Measurements from ENCODE around the gene FAM83C.

The FAM83C gene

GRCh38 chr20:35307666-35308653, 15.7 kb upstream of the FAM83C start:
- Mint-ChIP-seq H3K27me3 (no peaks in the 10 kb centered on the region), H3K4me1 (peaks cover 71% of the 10 kb centered on the region), H3K27ac (no peak overlapping the region), H3K9me3 (no peaks in the 10 kb centered on the region), H3K36me3 (ENCODE audit: low read depth) (peaks cover 14% of the 10 kb centered on the region), H3K4me3 (no peak overlapping the region)
- ATAC-seq = no peak
- DNase-seq = no peak

GRCh38 chr20:35306931-35307517, 14.8 kb upstream of the FAM83C start:
- H3K4me1 Mint-ChIP-seq = peaks cover 70% of the 10 kb centered on the region
- no peak for DNase-seq
- ATAC-seq = no peak
- peak overlapping the region; percentile 93 for H3K27ac Mint-ChIP-seq
- peaks cover 8% of the 10 kb centered on the region for H3K36me3 Mint-ChIP-seq (ENCODE audit: low read depth)
- H3K9me3 Mint-ChIP-seq = no peaks in the 10 kb centered on the region
- H3K4me3 Mint-ChIP-seq = no peak overlapping the region
- H3K27me3 Mint-ChIP-seq = no peaks in the 10 kb centered on the region

GRCh38 chr20:35305682-35306556, 13.7 kb upstream of the FAM83C start:
- H3K27me3 Mint-ChIP-seq = no peaks in the 10 kb centered on the region
- no peaks in the 10 kb centered on the region for H3K9me3 Mint-ChIP-seq
- H3K4me3 Mint-ChIP-seq = peak overlapping the region; percentile 68
- H3K4me1 Mint-ChIP-seq = peaks cover 60% of the 10 kb centered on the region
- peak; percentile 99 for ATAC-seq
- peaks cover 8% of the 10 kb centered on the region for H3K36me3 Mint-ChIP-seq (ENCODE audit: low read depth)
- DNase-seq = peak; percentile 80
- H3K27ac Mint-ChIP-seq = peak overlapping the region; percentile 93

GRCh38 chr20:35304956-35305355, 12.7 kb upstream of the FAM83C start:
- peak overlapping the region; percentile 64 for H3K4me3 Mint-ChIP-seq
- peak overlapping the region; percentile 93 for H3K27ac Mint-ChIP-seq
- peaks cover 6% of the 10 kb centered on the region for H3K36me3 Mint-ChIP-seq (ENCODE audit: low read depth)
- ATAC-seq (no peak), DNase-seq (no peak)
- peaks cover 57% of the 10 kb centered on the region for H3K4me1 Mint-ChIP-seq
- H3K9me3 Mint-ChIP-seq = no peaks in the 10 kb centered on the region
- H3K27me3 Mint-ChIP-seq = no peaks in the 10 kb centered on the region

GRCh38 chr20:35303735-35304491, 11.7 kb upstream of the FAM83C start:
- peaks cover 57% of the 10 kb centered on the region for H3K4me1 Mint-ChIP-seq

GRCh38 chr20:35303382-35303734, 11.1 kb upstream of the FAM83C start:
- Mint-ChIP-seq H3K9me3 (no peaks in the 10 kb centered on the region), H3K27ac (no peak overlapping the region), H3K4me3 (no peak overlapping the region), H3K36me3 (ENCODE audit: low read depth) (peaks cover 4% of the 10 kb centered on the region), H3K4me1 (peaks cover 57% of the 10 kb centered on the region), H3K27me3 (no peaks in the 10 kb centered on the region)
- DNase-seq (no peak), ATAC-seq (peak; percentile 1)

More at GRCh38 chr20:35303735-35304491, 11.7 kb upstream of the FAM83C start:
- peak; percentile 56 for ATAC-seq
- H3K36me3 Mint-ChIP-seq (ENCODE audit: low read depth) = peaks cover 4% of the 10 kb centered on the region
- H3K9me3 Mint-ChIP-seq = no peaks in the 10 kb centered on the region
- H3K4me3 Mint-ChIP-seq = peak overlapping the region; percentile 32
- H3K27ac Mint-ChIP-seq = peak overlapping the region; percentile 62
- H3K27me3 Mint-ChIP-seq = no peaks in the 10 kb centered on the region
- DNase-seq = peak; percentile 85

GRCh38 chr20:35302421-35303335, 10.5 kb upstream of the FAM83C start:
- H3K9me3 Mint-ChIP-seq = no peaks in the 10 kb centered on the region

GRCh38 chr20:35301426-35301825, 9.2 kb upstream of the FAM83C start:
- H3K4me3 Mint-ChIP-seq = no peak overlapping the region
- no peaks in the 10 kb centered on the region for H3K9me3 Mint-ChIP-seq
- H3K27ac Mint-ChIP-seq = no peak overlapping the region
- H3K4me1 Mint-ChIP-seq = peaks cover 42% of the 10 kb centered on the region
- H3K27me3 Mint-ChIP-seq = no peaks in the 10 kb centered on the region
- DNase-seq (no peak), ATAC-seq (no peak)
- peaks cover 4% of the 10 kb centered on the region for H3K36me3 Mint-ChIP-seq (ENCODE audit: low read depth)

More at GRCh38 chr20:35302421-35303335, 10.5 kb upstream of the FAM83C start:
- no peak overlapping the region for H3K27ac Mint-ChIP-seq
- no peak overlapping the region for H3K4me3 Mint-ChIP-seq
- DNase-seq (no peak), ATAC-seq (no peak)
- peaks cover 54% of the 10 kb centered on the region for H3K4me1 Mint-ChIP-seq
- no peaks in the 10 kb centered on the region for H3K27me3 Mint-ChIP-seq
- H3K36me3 Mint-ChIP-seq (ENCODE audit: low read depth) = peaks cover 4% of the 10 kb centered on the region

GRCh38 chr20:35300469-35301262, 8.4 kb upstream of the FAM83C start:
- Mint-ChIP-seq H3K27ac (peak overlapping the region; percentile 6), H3K4me1 (peaks cover 35% of the 10 kb centered on the region), H3K4me3 (no peak overlapping the region), H3K27me3 (no peaks in the 10 kb centered on the region), H3K9me3 (no peaks in the 10 kb centered on the region), H3K36me3 (ENCODE audit: low read depth) (no peaks in the 10 kb centered on the region)
- no peak for ATAC-seq
- DNase-seq = no peak

- Mint-ChIP-seq H3K27me3 (no peaks in the 10 kb centered on the region), H3K9me3 (no peaks in the 10 kb centered on the region), H3K4me1 (peaks cover 26% of the 10 kb centered on the region), H3K36me3 (ENCODE audit: low read depth) (no peaks in the 10 kb centered on the region), H3K4me3 (no peak overlapping the region), H3K27ac (peak overlapping the region; percentile 6)
- no peak for DNase-seq
- ATAC-seq = no peak
These were observed 7.6 kb upstream of the FAM83C start for GRCh38 chr20:35299780-35300179.

GRCh38 chr20:35298264-35298663, 6.0 kb upstream of the FAM83C start:
- no peaks in the 10 kb centered on the region for H3K9me3 Mint-ChIP-seq
- peaks cover 11% of the 10 kb centered on the region for H3K4me1 Mint-ChIP-seq
- H3K27ac Mint-ChIP-seq = no peak overlapping the region
- H3K27me3 Mint-ChIP-seq = no peaks in the 10 kb centered on the region
- no peak for DNase-seq
- no peaks in the 10 kb centered on the region for H3K36me3 Mint-ChIP-seq (ENCODE audit: low read depth)
- no peak for ATAC-seq
- H3K4me3 Mint-ChIP-seq = no peak overlapping the region

- Mint-ChIP-seq H3K4me3 (no peak overlapping the region), H3K4me1 (peaks cover 5% of the 10 kb centered on the region), H3K27me3 (peaks cover 1% of the 10 kb centered on the region), H3K36me3 (ENCODE audit: low read depth) (no peaks in the 10 kb centered on the region), H3K27ac (no peak overlapping the region), H3K9me3 (no peaks in the 10 kb centered on the region)
- DNase-seq (no peak), ATAC-seq (no peak)
These were observed 5.5 kb upstream of the FAM83C start for GRCh38 chr20:35297740-35298139.
